ENCODE data around the gene FERMT3. TPM values are rescaled to one million over a fixed set of nuclear protein-coding genes. Genes with fewer than 3 reads are reported as not detected.

Gene FERMT3
- total and polyA plus RNA-seq, 2 of the 13 experiments (the other 11 are each of a cell fraction or from before 2014, with no cell fraction given) = 0.29 TPM; not detected in 1

DNA sequence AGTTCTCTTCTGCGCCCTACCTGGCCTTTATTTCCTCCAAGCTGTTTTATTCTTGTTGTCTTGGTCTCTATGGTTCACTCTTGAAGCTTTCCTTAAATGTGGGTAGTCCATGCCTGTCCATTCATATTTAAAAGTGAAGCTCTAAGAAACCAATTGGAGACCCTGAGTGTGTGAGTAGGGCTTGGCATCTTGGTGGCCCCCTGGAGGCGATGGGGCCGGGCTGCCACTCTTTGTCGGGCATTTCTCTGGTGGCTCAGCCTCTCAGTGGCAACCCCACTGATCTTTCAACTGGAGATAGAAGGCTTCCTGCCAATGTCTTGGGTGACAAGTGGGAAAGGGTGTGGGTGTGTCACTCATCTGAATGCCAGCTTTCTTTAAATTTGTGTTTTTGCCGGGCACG, 10.4 kb downstream of the FERMT3 start:
- DNase-seq (ENCODE audit: low spot score) (no peak), ATAC-seq (no peak), FAIRE-seq (no peak)
- BruUV-seq (replicated peaks) = no TSS peak
- no peaks in the 10 kb centered on the region for H3K36me3 ChIP-seq (replicated peaks in 1 of 2; ENCODE audit: control insufficient read depth in 1 of 2, insufficient read depth in 2 of 2, low read length in 2 of 2)
- WGBS (ENCODE audit: low lambda C conversion rate) = 87% methylated on average over 6 of the region's 6 CpGs
- H3K9ac ChIP-seq (ENCODE audit: insufficient read depth, low read depth, low read length) = no peak overlapping the region
- no peak overlapping the region for H3K4me2 ChIP-seq (ENCODE audit: low read depth, low read length)
- H4K20me1 ChIP-seq (ENCODE audit: insufficient read depth, low read length) = no peaks in the 10 kb centered on the region
- TF ChIP-seq JDP2 (CRISPR knock-in tag; IDR thresholded peaks at IDR 0.05; ENCODE audit: borderline replicate concordance) (no peak), SP2 (CRISPR knock-in tag; IDR thresholded peaks at IDR 0.05) (no peak), HDAC2 (CRISPR knock-in tag; IDR thresholded peaks at IDR 0.05) (no peak), ZMYM3 (CRISPR knock-in tag; IDR thresholded peaks at IDR 0.05) (no peak), SMAD3 (CRISPR knock-in tag; IDR thresholded peaks at IDR 0.05) (no peak), SAFB2 (CRISPR knock-in tag; IDR thresholded peaks at IDR 0.05; ENCODE audit: borderline replicate concordance, low read depth) (no peak), ZIK1 (CRISPR knock-in tag; IDR thresholded peaks at IDR 0.05; ENCODE audit: borderline replicate concordance, low read depth) (no peak), BORCS8-MEF2B (CRISPR knock-in tag; IDR thresholded peaks at IDR 0.05) (no peak), TOE1 (CRISPR knock-in tag; IDR thresholded peaks at IDR 0.05) (no peak), SALL2 (CRISPR knock-in tag; IDR thresholded peaks at IDR 0.05) (no peak), ZNF34 (CRISPR knock-in tag; IDR thresholded peaks at IDR 0.05; ENCODE audit: borderline replicate concordance) (no peak), FOXK1 (CRISPR knock-in tag; IDR thresholded peaks at IDR 0.05; ENCODE audit: borderline replicate concordance, low read depth) (no peak), TCF7L2 (IDR thresholded peaks at IDR 0.05; ENCODE audit: low read depth, low read length) (no peak), GLMP (CRISPR knock-in tag; IDR thresholded peaks at IDR 0.05; ENCODE audit: borderline replicate concordance) (no peak), KLF6 (CRISPR knock-in tag; IDR thresholded peaks at IDR 0.05) (no peak), GTF2F1 (IDR thresholded peaks at IDR 0.05; ENCODE audit: low read length) (no peak), ZNF562 (CRISPR knock-in tag; IDR thresholded peaks at IDR 0.05; ENCODE audit: borderline replicate concordance) (no peak)
- TF ChIP-seq, protein P1, sequence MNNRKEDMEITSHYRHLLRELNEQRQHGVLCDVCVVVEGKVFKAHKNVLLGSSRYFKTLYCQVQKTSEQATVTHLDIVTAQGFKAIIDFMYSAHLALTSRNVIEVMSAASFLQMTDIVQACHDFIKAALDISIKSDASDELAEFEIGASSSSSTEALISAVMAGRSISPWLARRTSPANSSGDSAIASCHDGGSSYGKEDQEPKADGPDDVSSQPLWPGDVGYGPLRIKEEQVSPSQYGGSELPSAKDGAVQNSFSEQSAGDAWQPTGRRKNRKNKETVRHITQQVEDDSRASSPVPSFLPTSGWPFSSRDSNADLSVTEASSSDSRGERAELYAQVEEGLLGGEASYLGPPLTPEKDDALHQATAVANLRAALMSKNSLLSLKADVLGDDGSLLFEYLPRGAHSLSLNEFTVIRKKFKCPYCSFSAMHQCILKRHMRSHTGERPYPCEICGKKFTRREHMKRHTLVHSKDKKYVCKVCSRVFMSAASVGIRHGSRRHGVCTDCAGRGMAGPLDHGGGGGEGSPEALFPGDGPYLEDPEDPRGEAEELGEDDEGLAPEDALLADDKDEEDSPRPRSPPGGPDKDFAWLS (CRISPR knock-in tag; IDR thresholded peaks at IDR 0.05; ENCODE audit: borderline replicate concordance) = no peak
- TF ChIP-seq, protein P2, sequence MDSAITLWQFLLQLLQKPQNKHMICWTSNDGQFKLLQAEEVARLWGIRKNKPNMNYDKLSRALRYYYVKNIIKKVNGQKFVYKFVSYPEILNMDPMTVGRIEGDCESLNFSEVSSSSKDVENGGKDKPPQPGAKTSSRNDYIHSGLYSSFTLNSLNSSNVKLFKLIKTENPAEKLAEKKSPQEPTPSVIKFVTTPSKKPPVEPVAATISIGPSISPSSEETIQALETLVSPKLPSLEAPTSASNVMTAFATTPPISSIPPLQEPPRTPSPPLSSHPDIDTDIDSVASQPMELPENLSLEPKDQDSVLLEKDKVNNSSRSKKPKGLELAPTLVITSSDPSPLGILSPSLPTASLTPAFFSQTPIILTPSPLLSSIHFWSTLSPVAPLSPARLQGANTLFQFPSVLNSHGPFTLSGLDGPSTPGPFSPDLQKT (CRISPR knock-in tag; IDR thresholded peaks at IDR 0.05; ENCODE audit: borderline replicate concordance) = no peak
- in situ Hi-C loops (cut with HindIII; ENCODE audit: extremely low pct_ligation_motif_present, low pct_unique_long_range_greater_than_20kb) = no loop called here
- CTCF ChIA-PET (ENCODE audit: low intra/inter-chr PET ratio, low total read pairs) = no interaction called here
- H3K9me3 ChIP-seq (ENCODE audit: low read length) = no peaks in the 10 kb centered on the region
- H3K4me3 ChIP-seq (replicated peaks in 1 of 3; ENCODE audit: insufficient read depth in 1 of 3, low read depth in 2 of 3, low read length in 3 of 3) = no peak overlapping the region
- H3K27me3 ChIP-seq (ENCODE audit: control insufficient read depth in 1 of 2, insufficient read depth in 2 of 2, low read length in 2 of 2) = peaks cover 0 to 1% of the 10 kb centered on the region in 2 experiments; a peak in 1 of 5 replicates
- POLR2A ChIA-PET = interaction anchor here (0.7 to 2.1 kb wide), 2 partner anchors 25 to 31 kb away, joined by 5 read pairs; partner anchors contain the start of gene STIP1
- H3K4me1 ChIP-seq (ENCODE audit: insufficient read depth, low read length) = peaks cover 32% of the 10 kb centered on the region
- intact Hi-C loops (cut with micrococcal nuclease; ENCODE audit: unreplicated experiment) = no loop called here
- H3K79me2 ChIP-seq (ENCODE audit: insufficient read depth, low read length) = no peaks in the 10 kb centered on the region
- H3K27ac ChIP-seq (ENCODE audit: extremely low read length, insufficient read depth, low read length) = no peak overlapping the region
- no peak overlapping the region for H2AFZ ChIP-seq (ENCODE audit: low read length)
